ENCODE results near the gene TREX2.
"Not testable (repeated sequence)": the region's sequence is repeated elsewhere in the genome, so short reads cannot be mapped to it uniquely, and the experiment has no call there.

Gene TREX2

DNA sequence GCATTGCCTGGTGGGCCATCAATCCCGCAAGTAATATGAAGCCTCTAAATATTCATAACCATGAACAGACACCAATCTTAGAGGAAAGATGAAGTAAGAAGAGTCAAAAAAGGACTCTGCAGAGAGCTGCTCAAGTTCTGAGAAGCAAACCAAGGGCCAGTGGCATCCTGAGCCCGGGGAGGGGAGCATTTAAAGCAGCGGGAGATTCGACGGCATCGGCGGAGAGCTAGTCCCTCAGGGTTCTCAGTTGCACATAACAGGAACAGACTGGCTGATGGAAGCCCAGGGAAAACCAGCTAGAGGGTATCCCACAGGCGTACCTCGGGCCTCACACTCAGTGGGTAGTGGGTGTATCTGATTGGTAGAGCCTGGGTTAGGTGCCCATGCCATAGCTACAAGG, 39.8 kb downstream of the TREX2 start:
- DNase-seq = no peak

- no peak for DNase-seq
These were observed 40.4 kb downstream of the TREX2 start for GRCh38 chrX:153405426-153405825.

DNA sequence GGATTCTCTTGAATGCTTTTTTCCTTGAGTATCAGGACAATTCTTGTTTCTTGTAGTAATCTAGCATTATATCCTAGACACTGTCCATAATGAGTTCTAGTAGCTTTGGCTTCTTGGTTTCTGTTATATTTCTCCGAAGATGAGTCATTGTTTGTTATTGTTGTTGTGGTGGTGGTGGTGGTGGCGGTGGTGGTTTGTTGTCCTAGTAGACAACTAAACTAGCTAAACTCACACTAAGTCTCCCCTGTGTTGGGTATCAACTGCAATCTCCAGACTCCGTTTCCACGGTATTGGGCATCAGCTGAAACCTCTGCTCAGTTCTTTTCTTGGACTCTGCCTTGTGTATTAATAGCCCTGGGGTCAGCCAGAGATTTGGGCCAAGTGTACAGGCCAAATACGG, 41.5 kb downstream of the TREX2 start:
- DNase-seq = not testable (repeated sequence)

GRCh38 chrX:153401133-153401764, 44.6 kb downstream of the TREX2 start, which contains the start of gene PNMA6E:
PNMA6E (minus strand) TSS chrX:153401350; CDS start chrX:153398849, 2,501 bp downstream.
- DNase-seq = no peak

DNA sequence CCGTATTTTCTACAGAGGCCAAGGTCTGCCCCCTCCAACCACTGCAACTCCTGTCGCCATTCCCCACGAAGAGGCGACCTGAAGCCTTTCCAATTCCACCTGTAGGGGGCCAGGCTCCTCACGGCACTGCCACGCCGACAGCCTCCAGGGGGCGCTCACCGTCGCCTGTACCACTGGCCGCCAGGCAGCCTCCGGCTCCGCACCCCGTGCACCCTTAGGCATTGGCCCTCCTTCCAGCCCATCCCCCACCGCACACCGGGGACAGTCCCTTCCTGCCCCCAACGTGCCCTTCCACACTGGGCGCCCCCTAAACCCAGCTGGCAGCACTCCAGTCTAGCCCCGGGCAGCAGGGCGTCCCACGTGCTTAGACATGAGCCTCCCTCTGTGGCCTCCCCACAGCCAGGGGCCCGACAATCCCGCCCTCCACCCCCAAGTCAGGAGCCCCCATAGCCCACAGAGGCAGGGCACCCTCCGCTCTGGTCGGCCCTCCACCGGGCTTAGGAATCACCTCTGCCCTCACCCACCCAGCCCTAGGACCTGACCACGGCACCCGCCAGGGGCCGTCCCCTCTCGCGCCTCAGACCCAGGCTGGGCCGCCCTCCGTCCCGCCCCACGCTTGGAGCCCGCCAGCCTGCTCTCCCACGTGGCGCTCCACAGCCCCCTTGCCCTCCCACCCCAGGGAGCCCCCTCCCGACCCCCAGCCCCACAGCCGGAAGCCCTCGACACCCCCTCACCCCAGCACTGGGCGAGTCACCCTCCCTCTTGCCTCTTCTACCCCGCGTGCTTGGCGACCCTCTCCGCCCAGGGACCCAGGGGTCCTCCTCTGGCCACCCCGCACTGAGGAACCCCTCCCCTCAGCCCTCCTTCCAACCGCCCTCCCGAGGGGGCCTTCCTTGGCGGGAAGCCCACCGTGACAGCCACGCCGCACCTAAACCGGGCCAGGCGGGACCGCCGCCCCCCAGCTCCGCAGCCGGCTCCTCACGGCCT, 45.4 kb downstream of the TREX2 start:
- peak; percentile 59 for DNase-seq

- no peak for DNase-seq
These were observed 47.4 kb downstream of the TREX2 start for GRCh38 chrX:153398275-153398960.

GRCh38 chrX:153397256-153397960, 48.4 kb downstream of the TREX2 start:
- no peak for DNase-seq

DNA sequence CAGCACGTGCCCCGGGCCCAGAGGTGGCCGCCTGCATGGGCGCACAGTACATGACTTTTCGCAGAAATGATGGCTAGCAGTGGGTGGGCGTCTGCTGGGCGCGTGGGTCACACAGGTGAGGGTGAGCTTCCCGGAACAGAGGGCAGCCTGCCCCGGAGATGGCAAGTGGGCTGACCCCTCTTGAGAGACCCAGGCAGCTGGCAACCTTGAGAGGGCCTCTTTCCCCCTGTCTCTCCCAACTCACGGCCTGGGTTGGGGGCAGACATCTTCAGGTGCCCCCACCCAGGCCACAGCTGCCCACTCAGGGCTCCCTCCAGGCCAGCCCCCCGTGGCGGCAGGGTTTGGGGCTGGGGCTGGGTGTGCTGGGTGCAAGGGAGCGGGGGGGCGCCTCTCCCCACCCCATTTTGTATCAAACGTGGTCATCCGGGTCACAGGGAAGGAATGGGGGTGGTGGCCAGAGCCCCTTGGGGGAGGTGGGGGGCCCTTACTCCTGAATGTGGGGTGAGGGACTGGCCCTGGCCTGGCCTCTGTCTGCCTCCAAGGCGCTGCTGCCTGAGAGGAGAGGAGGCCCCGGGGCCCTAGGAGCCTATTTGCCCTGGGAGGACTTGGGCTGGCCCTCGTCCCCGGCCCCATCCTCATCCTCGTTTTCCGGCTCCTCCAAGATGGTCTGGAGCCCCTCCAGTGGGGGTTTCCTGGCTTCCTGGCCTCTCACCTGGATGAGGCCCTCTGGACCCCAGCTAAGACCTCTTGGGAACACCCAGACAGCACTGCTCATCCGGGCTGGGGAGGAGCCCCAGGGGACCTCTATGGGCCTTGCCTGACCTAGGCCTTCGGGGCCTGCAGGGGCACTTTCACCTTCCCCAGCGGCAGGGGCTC, 49.3 kb downstream of the TREX2 start:
- DNase-seq = no peak

DNA sequence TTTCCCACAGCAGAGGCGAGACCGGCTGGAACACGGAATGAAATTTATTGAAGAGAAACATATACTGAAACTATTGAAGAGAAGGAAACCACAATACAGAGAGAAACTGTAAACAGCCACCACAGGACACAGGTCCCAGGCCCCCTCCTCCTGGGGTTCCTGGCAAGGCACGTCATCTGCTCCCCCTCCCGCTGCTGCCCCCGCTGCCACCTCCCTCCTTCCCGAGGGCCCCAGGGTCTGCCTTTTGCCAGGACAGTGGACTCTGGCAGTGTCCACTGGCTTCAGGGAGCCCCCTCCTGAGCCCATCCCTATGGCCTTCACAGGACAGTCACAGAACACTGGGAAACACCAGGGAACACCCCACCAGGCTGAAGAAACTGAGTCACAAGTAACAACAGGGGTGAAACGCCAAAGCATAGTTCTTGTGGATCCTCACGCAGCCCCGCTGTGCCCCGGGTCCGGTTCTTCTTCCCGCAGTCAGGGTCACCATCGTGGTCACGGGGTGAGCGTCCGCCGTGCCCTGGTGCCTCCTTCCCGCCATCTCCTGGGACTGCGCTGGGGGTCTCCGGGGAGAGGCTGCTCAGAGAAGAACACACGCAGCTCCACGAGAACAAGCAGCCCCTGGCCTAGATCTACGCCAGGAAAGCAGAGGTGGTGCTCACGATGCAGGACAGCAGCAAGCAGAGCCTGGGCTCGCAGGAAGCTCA, 50.1 kb downstream of the TREX2 start:
- DNase-seq = no peak

DNA sequence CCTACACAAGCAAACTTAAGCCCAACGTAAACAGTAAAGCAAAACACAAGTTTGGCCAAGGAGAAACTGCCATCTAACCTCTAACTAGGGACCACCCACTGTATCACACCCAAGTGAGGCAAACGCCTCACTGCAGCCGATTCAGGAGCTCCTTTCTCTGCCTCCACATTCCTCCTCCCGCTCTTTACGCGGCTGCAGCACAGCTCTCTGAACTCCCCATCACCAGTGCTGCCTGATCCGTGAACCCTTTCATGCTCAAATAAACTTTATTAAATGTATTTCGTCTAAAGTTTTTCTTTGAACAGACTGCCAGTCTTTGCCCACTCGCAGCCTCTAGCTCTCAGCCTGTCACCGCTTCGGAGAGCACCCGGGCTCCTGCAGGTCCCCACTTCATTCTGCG, 51.2 kb downstream of the TREX2 start:
- no peak for DNase-seq

All from CD4-positive, alpha-beta T cell treated with Interleukin-6 for 4 hours (primary cell).